ENCODE results near the gene NR3C2. TPM values are rescaled to one million over a fixed set of nuclear protein-coding genes. Genes with fewer than 3 reads are reported as not detected.
"Not testable (repeated sequence)": the region's sequence is repeated elsewhere in the genome, so short reads cannot be mapped to it uniquely, and the experiment has no call there.

NR3C2 gene
- total RNA-seq, 2 experiments from 2014 or later: 4.8 to 6.2 TPM

DNA sequence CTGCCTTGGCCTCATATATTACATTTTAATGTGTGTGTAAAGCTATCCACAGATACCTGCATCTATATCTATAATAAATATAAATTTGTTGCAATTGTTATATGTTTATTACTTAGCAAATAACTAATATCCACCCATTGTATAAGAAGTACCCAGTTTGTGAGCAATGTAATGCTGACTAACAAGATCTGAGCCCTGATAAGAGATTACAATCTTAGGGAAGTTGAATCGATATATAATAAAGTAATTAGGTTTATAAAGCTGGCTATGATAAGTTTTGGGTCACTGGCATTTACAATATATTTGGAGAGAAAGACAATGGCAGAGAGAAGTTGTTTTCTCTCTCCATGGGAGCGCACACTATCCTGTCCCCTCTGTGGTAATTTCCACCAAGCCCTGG is 280.6 kb downstream of the NR3C2 start:
- Mint-ChIP-seq H3K36me3 (peaks cover 7% of the 10 kb centered on the region), H3K27ac (no peak overlapping the region), H3K4me3 (no peak overlapping the region), H3K4me1 (peaks cover 5% of the 10 kb centered on the region), H3K27me3 (no peaks in the 10 kb centered on the region), H3K9me3 (peaks cover 2% of the 10 kb centered on the region)
- no peak for DNase-seq

DNA sequence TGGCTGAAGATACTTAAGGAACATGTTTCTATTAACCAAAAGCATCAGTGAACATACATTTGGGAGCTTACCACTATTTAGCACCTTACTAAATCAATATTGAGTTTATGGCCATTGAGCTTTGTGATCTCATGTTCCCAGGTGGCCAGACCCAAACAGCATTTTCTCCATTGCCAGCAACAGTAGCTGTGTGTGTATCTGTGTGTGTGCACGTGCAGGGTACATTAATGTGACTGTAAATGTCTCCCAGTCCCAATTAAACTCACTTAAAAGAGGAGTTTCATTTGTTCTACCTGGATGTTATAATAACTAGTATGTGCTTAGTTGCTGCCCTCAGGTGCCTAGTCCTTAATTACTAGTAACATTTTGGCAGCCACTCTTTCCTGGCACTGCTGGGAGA is 282.4 kb downstream of the NR3C2 start:
- H3K36me3 Mint-ChIP-seq: peaks cover 7% of the 10 kb centered on the region
- peaks cover 2% of the 10 kb centered on the region for H3K4me1 Mint-ChIP-seq
- no peaks in the 10 kb centered on the region for H3K27me3 Mint-ChIP-seq

DNA sequence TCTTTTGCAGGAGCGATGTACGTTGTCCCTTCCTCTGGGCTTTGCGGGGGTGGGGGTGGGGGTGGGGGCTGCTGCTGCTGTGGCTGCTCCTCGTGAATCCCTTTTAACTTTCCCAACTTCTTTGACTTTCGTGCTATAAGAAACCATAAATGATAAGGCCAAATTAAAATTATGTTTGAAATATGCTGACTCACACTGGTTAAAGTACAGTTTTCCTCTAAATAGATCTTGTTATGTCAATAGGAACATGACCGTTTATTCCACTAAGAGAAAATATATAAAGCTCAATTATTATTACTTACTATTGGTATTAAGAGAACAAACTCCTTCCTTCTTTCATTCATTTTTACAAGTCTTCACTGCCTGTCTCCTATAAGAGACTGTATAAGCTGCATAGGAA is 287.4 kb downstream of the NR3C2 start:
- Mint-ChIP-seq H3K27me3 (no peaks in the 10 kb centered on the region), H3K4me3 (no peak overlapping the region), H3K36me3 (peaks cover 17% of the 10 kb centered on the region), H3K4me1 (no peaks in the 10 kb centered on the region), H3K9me3 (peaks cover 2% of the 10 kb centered on the region), H3K27ac (no peak overlapping the region)
- DNase-seq: no peak

More for the DNA sequence above, 282.4 kb downstream of the NR3C2 start:
- H3K4me3 Mint-ChIP-seq: no peak overlapping the region
- no peak overlapping the region for H3K27ac Mint-ChIP-seq
- H3K9me3 Mint-ChIP-seq: peaks cover 2% of the 10 kb centered on the region
- DNase-seq: no peak

DNA sequence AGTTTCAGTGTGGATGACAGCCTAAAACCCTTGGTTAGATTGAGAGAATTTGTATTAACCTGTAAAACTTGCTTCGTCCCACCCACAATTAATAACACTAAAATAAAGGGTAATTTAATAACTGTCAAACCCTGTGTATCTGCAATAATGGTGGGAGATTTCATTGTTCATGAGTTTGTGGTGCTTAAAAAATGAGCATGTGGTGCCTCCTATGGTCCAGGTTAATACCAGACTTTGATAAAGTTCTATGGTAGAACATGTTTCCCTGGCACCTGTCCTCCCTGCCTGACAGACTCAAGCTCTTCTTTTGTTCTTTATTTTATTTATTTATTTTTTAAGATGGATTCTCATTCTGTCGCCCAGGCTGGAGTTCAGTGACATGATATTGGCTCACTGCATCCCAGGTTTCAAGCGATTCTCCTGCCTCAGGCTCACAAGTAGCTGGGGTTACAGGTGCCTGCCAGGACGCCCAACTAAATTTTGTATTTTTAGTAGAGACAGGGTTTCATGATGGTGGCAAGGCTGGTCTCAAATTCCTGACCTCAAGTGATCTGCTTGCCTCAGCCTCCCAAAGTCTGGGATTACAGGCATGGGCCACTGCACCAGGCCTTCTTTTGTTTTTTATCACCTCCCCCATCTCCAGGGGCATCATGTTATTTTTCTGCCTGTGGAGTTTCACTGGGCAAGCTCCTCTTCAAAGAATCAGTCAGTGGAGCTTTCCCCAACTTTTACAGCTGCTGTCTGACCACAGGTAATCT is 289.2 kb downstream of the NR3C2 start:
- Mint-ChIP-seq H3K27ac (no peak overlapping the region), H3K4me3 (no peak overlapping the region), H3K4me1 (no peaks in the 10 kb centered on the region), H3K9me3 (peaks cover 2% of the 10 kb centered on the region), H3K36me3 (peaks cover 16% of the 10 kb centered on the region), H3K27me3 (no peaks in the 10 kb centered on the region)
- DNase-seq: no peak

DNA sequence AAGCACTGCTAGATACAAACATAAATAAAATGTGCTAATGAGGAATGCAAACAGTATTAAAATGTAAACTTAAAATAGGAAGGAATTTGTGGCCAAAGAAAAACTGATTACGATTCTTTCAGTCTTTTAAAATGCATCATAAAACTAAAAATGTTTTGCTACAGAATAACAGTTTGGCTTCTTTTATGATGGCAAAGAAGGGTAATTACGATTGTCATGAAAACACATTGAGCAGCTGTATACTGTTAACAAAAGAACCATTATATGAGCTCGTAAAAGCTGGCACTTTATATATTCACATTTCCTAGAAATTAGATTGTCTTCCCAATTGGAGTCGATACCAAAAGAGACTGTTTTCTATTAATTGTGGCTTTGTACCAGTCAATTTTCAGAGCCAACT is 290.4 kb downstream of the NR3C2 start:
- DNase-seq: no peak
- no peaks in the 10 kb centered on the region for H3K27me3 Mint-ChIP-seq

DNA sequence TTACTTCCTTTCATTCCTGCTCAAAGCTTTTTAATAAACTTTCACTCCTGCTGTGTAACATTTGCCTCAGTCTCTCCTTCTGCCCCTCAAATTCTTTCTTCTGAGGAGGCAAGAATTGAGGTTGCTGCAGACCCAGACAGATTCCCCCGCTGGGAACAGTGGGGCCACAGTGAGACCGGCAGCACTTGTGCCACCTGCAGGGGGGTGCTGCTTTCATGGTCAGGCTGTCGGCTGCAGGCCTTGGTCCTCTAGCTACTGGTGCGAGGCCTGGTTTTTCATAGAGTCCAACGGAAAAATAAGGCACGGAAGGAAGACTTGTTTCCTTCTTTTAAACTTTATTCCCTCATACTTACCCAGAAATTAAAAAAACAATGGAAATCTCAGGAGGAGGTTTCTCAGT is 296.7 kb downstream of the NR3C2 start:
- Mint-ChIP-seq H3K36me3 (peaks cover 31% of the 10 kb centered on the region), H3K27ac (no peak overlapping the region), H3K4me1 (no peaks in the 10 kb centered on the region), H3K27me3 (no peaks in the 10 kb centered on the region), H3K4me3 (no peak overlapping the region), H3K9me3 (peaks cover 1% of the 10 kb centered on the region)
- no peak for DNase-seq

More for the DNA sequence above, 290.4 kb downstream of the NR3C2 start:
- Mint-ChIP-seq H3K36me3 (peaks cover 18% of the 10 kb centered on the region), H3K4me1 (no peaks in the 10 kb centered on the region), H3K4me3 (no peak overlapping the region), H3K9me3 (no peaks in the 10 kb centered on the region), H3K27ac (no peak overlapping the region)

DNA sequence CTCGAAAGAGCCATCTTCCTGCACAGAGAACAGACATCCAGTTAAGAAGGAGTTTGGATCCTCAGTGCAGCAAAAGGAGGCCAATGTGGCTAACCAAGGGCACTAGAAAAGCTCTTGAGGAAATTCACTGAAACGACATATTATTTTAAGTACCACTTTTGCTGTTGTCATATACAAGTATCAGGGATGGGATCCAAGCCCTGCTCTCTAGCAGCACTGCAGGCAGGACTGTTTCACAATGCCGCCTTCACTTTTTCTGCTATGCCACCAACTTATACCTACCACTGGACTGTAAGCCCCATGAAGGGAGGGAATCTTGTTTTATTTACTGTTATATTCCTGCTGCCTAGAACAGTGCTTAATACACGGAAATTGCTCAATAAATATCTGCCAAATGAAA is 299.0 kb downstream of the NR3C2 start:
- peaks cover 1% of the 10 kb centered on the region for H3K9me3 Mint-ChIP-seq
- no peaks in the 10 kb centered on the region for H3K4me1 Mint-ChIP-seq
- DNase-seq: no peak
- H3K4me3 Mint-ChIP-seq: no peak overlapping the region
- no peak overlapping the region for H3K27ac Mint-ChIP-seq
- no peaks in the 10 kb centered on the region for H3K27me3 Mint-ChIP-seq
- H3K36me3 Mint-ChIP-seq: peaks cover 24% of the 10 kb centered on the region

DNA sequence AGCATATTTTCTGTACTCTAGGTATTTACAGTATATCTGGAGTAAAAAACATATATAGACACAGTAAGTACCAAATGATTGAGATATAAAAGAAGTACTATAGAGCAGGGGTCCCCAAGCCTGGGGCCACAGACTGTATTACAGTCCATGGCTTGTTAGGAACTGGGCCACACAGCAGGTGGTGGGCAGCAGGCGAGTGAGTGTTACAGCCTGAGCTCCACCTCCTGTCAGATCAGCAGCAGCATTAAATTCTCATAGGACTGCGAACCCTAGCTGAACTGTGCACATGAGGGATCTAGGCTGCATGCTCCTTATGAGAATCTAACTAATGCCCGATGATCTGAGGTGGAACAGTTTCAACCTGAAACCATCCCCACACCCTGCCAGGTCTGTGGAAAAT is 300.7 kb downstream of the NR3C2 start:
- Mint-ChIP-seq H3K36me3 (peaks cover 18% of the 10 kb centered on the region), H3K4me3 (no peak overlapping the region), H3K27ac (no peak overlapping the region), H3K9me3 (peaks cover 1% of the 10 kb centered on the region), H3K4me1 (peaks cover 1% of the 10 kb centered on the region), H3K27me3 (no peaks in the 10 kb centered on the region)
- DNase-seq: no peak

DNA sequence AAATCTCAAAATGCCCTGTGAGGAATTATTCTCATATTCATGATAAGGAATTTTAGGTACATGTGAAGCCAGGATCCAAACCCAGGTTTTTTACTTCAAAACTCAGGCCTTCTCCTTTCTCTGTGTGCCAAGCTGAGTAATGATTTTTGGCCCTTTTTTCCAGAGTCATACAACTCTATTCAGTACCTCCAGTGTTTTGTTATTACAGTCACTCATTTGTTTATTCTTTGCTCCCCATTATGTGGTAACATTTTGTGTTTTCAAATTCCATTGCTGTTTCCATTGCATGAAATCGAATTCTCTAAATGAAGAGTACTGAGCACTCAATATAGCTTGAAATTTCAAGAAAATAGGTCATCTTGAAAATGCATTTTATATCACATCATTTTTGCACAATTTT is 315.4 kb downstream of the NR3C2 start:
- H3K4me1 Mint-ChIP-seq: no peaks in the 10 kb centered on the region
- peaks cover 24% of the 10 kb centered on the region for H3K9me3 Mint-ChIP-seq
- no peak overlapping the region for H3K4me3 Mint-ChIP-seq
- H3K27me3 Mint-ChIP-seq: no peaks in the 10 kb centered on the region
- no peak overlapping the region for H3K27ac Mint-ChIP-seq
- no peak for DNase-seq
- peaks cover 55% of the 10 kb centered on the region for H3K36me3 Mint-ChIP-seq

DNA sequence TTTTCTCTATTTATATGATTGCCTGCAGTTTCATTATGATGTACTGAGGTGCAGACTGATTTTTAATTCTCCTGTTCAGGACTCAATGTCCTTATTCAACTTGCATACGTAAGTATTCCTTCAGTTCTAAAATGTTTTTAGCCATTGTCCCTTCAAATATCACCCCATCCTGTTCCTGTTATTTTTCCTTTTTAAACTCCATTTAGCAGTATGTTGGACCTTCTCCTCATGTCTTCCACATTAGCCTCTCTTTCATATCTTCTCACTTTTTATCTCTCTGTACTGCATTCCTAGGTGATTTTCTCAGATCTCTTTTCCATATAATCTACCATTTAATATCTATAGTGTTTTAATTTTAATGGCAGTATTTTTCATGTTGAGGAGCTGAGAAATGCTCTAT is 317.7 kb downstream of the NR3C2 start:
- peaks cover 22% of the 10 kb centered on the region for H3K9me3 Mint-ChIP-seq
- no peak overlapping the region for H3K4me3 Mint-ChIP-seq
- peaks cover 54% of the 10 kb centered on the region for H3K36me3 Mint-ChIP-seq
- no peak for DNase-seq
- H3K4me1 Mint-ChIP-seq: peaks cover 2% of the 10 kb centered on the region
- no peak overlapping the region for H3K27ac Mint-ChIP-seq
- H3K27me3 Mint-ChIP-seq: no peaks in the 10 kb centered on the region

DNA sequence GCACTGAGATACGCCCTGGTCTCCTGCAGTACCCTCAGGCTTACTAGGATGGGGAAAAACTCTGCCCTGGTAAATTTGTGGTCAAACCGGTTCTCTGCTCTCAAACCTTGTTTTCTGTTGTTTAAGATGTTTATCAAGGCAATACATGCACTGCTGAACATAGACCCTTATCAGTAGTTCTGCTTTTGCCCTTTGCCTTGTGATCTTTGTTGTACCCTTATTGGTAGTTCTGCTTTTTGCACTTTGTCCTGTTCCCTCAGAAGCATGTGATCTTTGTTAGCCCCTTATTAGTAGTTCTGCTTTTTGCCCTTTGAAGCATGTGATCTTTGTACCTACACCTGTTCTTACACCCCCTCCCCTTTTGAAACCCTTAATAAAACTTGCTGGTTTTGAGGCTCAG is 319.1 kb downstream of the NR3C2 start:
- not testable (repeated sequence) for H3K27ac Mint-ChIP-seq, DNase-seq, H3K27me3 Mint-ChIP-seq, H3K4me3 Mint-ChIP-seq, H3K4me1 Mint-ChIP-seq
- Mint-ChIP-seq H3K9me3 (peaks cover 19% of the 10 kb centered on the region), H3K36me3 (peaks cover 55% of the 10 kb centered on the region)

DNA sequence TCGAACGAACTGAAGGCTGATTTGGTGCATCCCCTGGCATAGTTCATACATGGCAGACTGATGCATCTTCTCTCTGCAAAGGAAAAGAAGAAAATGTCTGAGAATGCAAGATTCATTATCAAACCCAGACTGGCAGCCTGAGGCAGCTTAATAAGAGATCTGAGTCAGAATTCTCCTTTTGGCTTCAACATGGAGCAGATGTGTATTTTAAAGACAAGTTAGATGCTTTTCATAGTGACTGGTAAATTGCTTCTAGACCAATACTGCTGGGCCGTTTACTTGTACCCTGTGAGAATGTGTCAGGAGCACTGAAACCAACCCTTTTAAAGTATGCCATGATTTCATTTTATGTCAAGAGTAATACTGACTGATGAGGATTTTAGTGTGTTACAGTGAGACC is 322.0 kb downstream of the NR3C2 start:
- Mint-ChIP-seq H3K4me3 (no peak overlapping the region), H3K27ac (no peak overlapping the region), H3K4me1 (peaks cover 10% of the 10 kb centered on the region), H3K27me3 (no peaks in the 10 kb centered on the region), H3K36me3 (peaks cover 47% of the 10 kb centered on the region), H3K9me3 (peaks cover 16% of the 10 kb centered on the region)
- no peak for DNase-seq

DNA sequence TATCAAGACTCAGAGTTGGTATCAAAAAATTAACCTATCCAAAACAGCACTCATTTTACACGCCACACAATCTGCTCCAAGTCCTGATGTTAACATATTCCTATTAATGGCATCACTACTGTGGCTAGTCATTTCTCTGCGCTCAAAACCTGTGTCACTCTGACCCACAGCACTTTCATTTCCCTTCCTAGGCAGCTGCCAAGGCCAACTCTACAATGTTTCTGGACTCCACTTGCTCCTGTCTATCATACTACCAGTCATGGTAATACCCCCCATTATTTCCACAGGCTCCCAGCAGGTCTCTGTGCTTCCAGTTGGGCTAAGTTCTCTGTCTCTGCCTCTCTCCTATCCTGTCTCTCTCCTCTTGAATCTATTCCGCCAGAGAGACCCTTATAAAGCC is 323.6 kb downstream of the NR3C2 start:
- no peak for DNase-seq
- Mint-ChIP-seq H3K36me3 (peaks cover 42% of the 10 kb centered on the region), H3K4me3 (no peak overlapping the region), H3K27me3 (no peaks in the 10 kb centered on the region), H3K27ac (no peak overlapping the region), H3K4me1 (peaks cover 14% of the 10 kb centered on the region), H3K9me3 (peaks cover 8% of the 10 kb centered on the region)

DNA sequence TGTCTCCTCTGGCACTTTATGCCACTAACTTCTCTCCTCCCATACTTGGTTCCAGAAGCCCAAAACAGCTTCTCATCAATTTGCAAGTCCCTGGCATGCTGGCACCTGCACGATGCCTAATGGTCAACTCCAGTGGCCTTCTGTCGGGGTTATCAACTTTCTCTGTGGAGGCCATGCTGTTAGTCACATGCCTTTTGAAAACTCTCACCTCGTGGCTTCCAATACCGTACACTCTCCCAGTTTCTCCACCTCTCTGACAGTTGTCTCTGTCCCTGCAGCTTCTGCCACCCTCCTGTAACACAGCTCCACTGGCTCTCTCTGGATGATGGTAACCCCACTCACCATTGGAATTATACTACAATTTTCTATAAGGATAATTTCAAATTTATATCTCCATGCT is 324.0 kb downstream of the NR3C2 start:
- no peak overlapping the region for H3K27ac Mint-ChIP-seq
- H3K36me3 Mint-ChIP-seq: peaks cover 39% of the 10 kb centered on the region
- no peak overlapping the region for H3K4me3 Mint-ChIP-seq
- H3K27me3 Mint-ChIP-seq: no peaks in the 10 kb centered on the region
- DNase-seq: no peak
- H3K9me3 Mint-ChIP-seq: peaks cover 4% of the 10 kb centered on the region
- peaks cover 14% of the 10 kb centered on the region for H3K4me1 Mint-ChIP-seq

DNA sequence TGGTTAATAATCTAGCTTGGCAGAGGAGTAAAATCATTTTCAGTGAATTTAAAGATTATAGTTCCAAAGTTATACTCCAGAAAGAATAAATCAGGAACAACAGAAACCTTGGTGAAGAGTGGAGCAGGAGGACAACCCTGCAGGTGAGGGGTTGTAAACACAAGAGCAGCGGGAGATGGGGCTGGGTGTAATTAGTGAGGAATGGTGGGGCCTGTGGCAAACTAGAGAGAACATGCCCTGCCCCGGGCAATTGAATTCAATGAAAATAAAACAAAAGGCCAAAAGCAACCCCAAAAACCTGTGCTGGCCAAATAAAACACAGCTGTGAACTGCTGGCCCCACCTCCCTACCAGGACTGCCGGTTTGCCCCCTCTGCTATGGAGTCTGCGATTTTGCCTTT is 325.2 kb downstream of the NR3C2 start:
- H3K4me3 Mint-ChIP-seq: no peak overlapping the region
- no peak for DNase-seq
- peaks cover 22% of the 10 kb centered on the region for H3K4me1 Mint-ChIP-seq
- H3K27ac Mint-ChIP-seq: no peak overlapping the region
- no peaks in the 10 kb centered on the region for H3K9me3 Mint-ChIP-seq
- H3K27me3 Mint-ChIP-seq: no peaks in the 10 kb centered on the region
- peaks cover 31% of the 10 kb centered on the region for H3K36me3 Mint-ChIP-seq

DNA sequence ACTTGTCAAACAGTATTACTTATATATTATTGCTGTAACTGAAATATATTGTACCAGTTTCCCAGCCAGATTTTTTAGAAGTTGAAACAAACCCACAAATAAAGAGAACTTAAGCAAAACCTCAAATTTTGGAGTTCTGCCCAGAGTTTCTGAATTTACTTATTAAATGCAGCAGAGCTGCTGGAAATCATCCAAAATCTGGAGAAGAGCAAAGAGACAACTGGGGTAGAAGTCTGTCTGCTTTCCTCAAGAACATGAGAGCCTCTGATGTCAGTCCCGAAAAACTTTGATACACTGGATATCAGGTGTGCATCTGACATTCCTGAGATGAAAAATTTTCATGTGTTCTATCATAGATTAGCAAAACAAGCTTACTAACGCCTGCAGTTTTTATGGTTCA is 325.9 kb downstream of the NR3C2 start:
- peaks cover 29% of the 10 kb centered on the region for H3K4me1 Mint-ChIP-seq

More for the DNA sequence above, 325.9 kb downstream of the NR3C2 start:
- Mint-ChIP-seq H3K27ac (no peak overlapping the region), H3K4me3 (no peak overlapping the region), H3K27me3 (no peaks in the 10 kb centered on the region), H3K9me3 (no peaks in the 10 kb centered on the region), H3K36me3 (peaks cover 31% of the 10 kb centered on the region)
- no peak for DNase-seq

Measured in activated naive CD8-positive, alpha-beta T cell treated with anti-CD3 and anti-CD28 coated beads for 36 hours (primary cell).